Stimulated activated CD4-positive, alpha-beta T cell treated with anti-CD3 and anti-CD28 coated beads, Interleukin-4, amount 100 ng/mL, for 24 hours (primary cell): ENCODE results near the gene HTT-AS.
A peak's percentile ranks its signal among the peaks of the same experiment; 100 is the strongest.
"Not testable (repeated sequence)": the region's sequence is repeated elsewhere in the genome, so short reads cannot be mapped to it uniquely, and the experiment has no call there.

Experiments used
- DNase-seq: peaks from one replicate; pipeline ENCODE4 v3.0.0-alpha.2; 2020

Gene HTT-AS

DNA sequence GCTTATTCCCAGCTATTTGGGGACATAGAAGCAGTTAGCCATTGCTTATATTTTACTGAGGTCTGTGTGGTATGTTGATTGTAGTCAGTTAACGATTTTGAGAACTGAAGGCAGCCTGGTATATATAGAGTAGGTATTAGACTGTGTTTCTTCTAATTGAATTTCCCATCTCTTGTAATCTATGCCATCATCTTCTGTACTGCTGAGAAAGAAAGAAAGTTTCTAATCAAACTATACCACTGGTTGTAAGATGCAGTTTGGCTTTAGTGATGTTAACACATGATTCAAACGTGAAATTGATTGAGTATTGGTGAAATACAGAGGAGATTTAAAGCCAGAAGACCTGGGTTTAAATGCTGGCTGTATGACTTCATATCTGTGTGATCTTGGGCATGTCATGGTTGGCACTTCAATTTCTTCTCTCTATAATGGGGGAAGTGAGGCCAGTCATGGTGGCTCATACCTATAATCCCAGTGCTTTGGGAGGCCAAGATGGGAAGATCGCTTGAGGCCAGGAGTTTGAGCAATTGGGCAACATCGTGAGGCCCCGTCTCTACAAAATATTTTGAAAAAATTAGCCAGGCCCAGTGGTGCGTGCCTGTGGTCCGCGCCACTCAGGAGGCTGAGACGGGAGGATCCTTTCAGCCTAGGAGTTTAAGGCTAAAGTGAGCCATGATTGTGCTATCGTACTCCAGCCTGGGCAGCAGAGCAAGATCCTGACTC, 11.8 kb upstream of the HTT-AS start:
- DNase-seq = no peak

DNA sequence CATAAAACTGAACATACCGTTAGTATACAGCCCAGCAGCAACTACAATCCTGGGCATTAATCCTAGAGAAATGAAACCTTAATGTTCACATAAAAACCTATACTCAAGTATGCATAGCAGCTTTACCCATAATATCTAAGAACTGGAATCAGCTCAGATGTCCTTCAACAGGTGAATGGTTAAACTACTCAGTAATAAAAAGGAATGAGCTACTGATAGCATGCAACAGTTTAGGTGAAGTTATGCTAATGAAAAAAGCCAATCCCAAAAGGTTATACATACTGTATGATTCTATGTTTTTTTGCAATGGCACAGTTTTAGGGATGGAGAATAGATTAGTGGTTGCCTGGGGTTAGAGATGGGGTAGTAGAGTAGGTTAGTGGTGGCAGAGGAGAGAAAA, 9.4 kb upstream of the HTT-AS start:
- no peak for DNase-seq

DNA sequence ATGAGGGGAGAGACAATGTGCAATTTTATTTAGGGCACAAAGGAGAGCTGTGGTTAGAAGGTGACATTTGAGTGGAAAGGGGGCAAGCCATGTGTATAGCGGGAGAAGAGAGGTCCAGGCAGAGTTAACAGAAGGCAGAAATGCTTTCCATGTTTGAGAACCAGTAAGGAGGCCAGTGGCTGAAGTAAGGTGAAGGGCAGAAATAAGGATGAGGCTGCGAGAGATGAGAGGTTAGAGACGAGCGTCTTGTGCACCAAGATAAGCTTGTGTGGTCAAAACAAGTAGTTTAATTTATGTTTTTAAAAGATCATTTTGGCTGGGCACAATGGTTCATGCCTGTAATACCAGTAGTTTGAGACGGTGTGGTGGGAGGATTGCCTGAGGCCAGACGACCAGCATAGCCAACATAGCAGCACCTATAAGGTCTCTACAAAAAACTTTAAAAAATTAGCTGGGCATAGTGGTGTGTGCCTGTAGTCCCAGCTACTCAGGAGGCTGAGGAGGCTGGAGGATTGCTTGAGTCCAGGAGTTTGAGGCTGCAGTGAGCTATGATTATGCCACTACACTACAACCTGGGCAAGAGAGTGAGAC, 8.7 kb upstream of the HTT-AS start:
- no peak for DNase-seq

DNA sequence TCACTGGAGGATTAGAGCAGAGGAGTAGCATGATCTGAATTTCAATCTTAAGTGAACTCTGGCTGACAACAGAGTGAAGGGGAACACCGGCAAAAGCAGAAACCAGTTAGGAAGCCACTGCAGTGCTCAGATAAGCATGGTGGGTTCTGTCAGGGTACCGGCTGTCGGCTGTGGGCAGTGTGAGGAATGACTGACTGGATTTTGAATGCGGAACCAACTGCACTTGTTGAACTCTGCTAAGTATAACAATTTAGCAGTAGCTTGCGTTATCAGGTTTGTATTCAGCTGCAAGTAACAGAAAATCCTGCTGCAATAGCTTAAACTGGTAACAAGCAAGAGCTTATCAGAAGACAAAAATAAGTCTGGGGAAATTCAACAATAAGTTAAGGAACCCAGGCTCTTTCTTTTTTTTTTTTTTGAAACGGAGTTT, 5.4 kb upstream of the HTT-AS start:
- no peak for DNase-seq

DNA sequence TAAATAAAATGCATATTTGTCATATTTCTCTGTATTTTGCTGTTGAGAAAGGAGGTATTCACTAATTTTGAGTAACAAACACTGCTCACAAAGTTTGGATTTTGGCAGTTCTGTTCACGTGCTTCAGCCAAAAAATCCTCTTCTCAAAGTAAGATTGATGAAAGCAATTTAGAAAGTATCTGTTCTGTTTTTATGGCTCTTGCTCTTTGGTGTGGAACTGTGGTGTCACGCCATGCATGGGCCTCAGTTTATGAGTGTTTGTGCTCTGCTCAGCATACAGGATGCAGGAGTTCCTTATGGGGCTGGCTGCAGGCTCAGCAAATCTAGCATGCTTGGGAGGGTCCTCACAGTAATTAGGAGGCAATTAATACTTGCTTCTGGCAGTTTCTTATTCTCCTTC, 3.5 kb upstream of the HTT-AS start:
- DNase-seq = peak; percentile 9

DNA sequence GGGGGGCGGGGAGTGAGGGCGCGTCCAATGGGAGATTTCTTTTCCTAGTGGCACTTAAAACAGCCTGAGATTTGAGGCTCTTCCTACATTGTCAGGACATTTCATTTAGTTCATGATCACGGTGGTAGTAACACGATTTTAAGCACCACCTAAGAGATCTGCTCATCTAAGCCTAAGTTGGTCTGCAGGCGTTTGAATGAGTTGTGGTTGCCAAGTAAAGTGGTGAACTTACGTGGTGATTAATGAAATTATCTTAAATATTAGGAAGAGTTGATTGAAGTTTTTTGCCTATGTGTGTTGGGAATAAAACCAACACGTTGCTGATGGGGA, 1.3 kb upstream of the HTT-AS start:
- DNase-seq = no peak

DNA sequence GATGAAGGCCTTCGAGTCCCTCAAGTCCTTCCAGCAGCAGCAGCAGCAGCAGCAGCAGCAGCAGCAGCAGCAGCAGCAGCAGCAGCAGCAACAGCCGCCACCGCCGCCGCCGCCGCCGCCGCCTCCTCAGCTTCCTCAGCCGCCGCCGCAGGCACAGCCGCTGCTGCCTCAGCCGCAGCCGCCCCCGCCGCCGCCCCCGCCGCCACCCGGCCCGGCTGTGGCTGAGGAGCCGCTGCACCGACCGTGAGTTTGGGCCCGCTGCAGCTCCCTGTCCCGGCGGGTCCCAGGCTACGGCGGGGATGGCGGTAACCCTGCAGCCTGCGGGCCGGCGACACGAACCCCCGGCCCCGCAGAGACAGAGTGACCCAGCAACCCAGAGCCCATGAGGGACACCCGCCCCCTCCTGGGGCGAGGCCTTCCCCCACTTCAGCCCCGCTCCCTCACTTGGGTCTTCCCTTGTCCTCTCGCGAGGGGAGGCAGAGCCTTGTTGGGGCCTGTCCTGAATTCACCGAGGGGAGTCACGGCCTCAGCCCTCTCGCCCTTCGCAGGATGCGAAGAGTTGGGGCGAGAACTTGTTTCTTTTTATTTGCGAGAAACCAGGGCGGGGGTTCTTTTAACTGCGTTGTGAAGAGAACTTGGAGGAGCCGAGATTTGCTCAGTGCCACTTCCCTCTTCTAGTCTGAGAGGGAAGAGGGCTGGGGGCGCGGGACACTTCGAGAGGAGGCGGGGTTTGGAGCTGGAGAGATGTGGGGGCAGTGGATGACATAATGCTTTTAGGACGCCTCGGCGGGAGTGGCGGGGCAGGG, 711 bp upstream of the HTT-AS start:
- DNase-seq = peak; percentile 53

DNA sequence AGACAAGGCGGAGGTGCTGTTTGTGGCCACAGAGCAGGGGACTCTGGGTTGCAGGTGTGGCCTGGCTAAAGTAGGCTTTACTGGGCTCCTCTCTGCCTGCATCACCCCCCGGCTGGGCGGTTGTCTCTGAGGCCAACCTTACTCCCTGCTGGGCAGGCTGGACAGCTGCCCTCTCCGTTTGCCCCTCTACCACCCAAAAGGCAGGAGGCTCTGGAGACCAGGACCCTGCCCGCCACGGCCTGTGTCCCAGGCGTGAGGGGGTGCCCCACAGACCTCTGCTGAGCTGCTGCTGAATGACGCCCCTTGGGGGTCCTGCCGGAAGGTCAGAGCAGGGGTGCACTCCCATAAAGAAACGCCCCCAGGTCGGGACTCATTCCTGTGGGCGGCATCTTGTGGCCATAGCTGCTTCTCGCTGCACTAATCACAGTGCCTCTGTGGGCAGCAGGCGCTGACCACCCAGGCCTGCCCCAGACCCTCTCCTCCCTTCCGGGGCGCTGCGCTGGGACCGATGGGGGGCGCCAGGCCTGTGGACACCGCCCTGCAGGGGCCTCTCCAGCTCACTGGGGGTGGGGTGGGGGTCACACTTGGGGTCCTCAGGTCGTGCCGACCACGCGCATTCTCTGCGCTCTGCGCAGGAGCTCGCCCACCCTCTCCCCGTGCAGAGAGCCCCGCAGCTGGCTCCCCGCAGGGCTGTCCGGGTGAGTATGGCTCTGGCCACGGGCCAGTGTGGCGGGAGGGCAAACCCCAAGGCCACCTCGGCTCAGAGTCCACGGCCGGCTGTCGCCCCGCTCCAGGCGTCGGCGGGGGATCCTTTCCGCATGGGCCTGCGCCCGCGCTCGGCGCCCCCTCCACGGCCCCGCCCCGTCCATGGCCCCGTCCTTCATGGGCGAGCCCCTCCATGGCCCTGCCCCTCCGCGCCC, 920 bp downstream of the HTT-AS start:
- no peak for DNase-seq

DNA sequence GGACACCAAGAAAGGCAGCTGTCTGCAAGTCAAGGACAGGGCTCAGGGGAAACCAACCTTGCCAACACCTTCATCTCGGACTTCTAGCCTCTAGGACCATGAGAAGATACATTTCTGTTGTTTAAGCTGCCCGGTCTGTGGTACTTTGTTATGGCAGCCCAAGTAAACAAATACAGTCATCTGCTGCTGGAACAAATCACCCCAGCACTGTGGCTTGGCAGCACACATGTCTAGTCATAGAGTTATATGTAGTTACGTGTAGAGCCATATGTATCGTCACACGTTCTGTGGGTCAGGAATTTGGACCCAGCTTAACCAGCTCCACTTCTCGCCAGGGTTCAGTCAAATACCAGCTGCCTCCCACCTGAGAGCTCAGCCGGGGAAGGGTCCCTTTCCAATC, 2.5 kb downstream of the HTT-AS start:
- DNase-seq = no peak

DNA sequence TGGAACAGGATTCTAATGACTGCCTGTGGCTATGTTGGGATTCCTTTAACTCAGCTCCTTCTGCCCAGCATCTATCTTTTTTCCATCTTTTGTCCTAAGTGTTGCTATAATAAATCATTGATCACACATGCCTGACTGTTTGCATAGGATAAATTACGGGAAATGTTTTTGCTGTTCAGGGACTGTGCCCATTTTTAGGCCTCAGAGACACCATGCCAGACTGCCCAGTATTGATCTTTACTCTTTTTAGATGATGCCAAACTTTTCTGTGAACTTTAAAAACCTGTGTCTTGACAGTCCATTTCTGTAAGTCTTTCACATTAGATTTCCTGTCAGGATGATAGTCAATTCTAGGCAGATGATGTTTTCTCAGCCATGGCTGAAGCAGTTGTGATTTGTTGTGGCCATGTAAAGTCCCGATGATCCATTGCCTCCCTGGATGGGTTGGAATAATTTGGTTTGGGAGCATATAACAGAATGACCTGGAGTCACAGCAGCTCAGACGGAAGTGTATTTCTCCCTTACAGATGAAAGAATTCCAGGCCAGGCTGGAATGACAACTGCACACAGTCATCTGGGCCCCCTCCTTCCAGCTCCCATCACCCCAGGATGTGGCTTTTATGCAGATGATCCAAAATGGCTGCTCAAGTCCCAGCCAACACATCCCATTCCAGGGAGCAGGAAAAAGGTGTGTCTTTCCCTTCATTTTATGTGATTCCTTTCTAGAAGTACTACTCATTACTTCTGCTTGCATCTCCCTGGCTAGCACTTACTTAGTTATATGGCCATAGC, 3.4 kb downstream of the HTT-AS start:
- DNase-seq = no peak

DNA sequence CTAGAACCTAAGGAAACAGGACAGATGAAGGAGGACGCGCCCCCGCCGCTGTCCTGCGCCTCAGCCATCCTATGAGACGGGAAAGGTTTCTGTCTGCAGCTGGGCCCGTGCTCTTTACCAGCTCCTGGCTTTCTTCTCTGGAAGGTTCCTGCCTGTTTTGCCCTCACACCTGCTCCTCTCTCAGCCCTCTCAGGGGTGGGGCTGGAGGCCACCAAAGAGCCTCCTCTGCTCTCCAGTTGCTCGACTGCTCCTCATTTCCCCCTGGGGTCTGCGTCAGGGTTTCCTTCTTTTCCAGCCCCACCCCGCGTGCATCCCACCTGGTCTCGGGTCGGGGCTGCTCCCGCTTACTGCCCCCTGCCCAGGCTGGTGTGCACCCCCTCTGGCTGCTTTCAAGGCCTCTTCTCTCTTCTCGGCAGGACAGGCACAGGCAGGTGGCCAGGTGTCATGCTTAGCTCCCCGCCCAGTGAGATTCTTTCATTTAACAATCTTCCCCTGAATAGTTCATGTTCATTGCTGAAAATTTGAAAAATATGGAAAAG, 4.6 kb downstream of the HTT-AS start:
- DNase-seq = no peak

DNA sequence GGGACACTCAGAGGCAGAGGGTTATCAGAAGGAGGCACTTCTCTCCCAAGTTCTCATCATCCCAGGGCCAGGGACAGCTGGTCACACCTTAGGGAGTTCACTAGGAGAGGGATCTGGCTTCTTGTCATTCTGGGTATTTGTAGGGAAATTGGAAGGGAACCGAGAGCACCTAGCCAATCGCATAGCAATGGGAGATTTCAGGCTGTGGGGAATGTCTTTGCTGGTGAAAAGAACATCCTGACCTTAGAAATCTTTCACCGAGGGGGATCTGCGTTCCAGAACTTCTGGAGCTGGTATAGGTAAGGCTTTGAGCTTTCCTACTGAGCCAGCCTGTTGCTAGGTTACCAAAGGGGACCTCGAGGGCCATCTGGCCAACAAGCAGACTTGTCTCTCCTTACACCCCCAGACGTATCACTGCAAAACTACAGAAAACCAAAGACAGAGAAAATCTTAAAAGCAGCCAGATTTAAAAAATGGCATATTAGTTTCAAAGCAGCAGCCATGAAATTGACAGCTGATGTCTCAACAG, 6.8 kb downstream of the HTT-AS start:
- no peak for DNase-seq

DNA sequence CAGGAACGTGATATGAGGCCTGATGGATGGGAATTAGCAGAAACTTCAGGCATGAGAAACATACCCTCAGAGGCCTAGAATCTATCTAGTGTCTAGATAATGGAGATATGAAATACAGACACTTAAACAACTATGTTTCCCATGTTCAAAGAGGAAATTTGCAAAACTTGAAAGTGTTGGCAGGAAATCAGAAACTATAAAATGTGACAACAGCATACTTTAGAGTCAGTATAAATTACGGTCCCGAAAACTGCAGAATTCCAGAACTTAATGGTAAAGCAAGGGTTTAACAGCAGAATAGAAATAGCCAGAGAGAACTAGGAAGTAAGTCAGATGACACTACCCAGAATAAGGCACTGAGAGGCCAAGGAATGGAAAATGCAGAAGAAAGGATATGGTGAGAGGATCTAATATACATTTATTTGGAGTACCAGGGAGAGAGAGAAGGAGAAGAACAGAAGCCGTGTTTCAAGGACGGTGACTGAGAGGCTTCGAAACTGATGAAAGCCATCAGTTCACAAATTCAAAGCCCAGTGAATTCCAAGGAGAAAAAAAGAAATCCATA, 7.4 kb downstream of the HTT-AS start:
- no peak for DNase-seq

DNA sequence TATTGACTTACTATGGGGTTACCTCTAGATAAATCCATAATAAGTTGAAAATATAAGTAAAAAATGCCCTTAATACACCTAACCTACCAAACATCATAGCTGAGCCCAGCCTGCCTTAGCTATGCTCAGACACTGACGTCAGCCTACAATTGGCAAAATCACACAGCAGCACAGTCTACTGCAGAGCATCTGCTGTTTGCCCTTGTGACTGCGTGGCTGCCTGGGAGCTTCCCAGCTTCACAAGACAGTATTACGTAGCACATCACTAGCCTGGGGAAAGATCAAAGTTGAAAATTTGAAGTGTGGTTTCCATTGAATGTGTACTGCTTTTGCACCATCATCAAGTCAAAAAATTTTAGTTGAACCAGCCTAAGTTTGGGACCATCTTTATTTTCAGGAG, 8.8 kb downstream of the HTT-AS start:
- DNase-seq = no peak

DNA sequence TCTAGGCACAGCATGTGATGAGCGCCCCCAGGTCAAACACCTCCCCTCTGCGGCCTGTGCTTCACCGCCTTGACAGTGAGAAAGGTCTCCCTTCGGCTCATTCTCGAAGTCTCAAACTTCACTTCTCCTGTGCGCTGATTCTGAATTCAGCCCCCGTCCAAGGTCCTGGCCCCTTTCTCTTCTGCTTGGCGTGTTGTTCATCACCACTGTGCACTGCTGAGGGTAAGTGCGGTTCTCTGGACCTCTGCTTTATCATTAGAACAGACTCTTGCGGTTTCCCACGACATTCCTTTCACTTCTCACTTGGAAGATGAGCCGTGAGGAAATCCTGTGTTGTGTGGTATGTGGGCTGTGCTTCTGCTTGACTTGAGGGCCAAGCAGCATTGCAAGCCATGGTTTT, 11.9 kb downstream of the HTT-AS start:
- DNase-seq = no peak

DNA sequence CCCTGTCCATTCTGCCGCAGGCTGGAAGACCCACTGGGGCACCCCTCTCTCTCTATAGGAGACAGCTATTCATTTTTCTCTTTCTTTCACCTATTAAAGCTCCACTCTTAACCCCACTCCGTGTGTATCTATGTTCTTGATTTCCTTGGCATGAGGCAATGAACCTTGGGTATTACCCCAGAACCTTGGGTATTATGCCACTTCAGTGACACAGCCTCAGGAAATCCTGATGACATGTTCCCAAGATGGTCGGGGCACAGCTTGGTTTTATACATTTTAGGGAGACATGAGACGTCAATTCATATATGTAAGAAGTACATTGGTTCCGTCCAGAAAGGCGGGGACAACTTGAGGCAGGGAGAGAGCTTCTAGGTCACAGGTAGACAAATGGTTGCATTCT, 13.4 kb downstream of the HTT-AS start:
- no peak for DNase-seq

DNA sequence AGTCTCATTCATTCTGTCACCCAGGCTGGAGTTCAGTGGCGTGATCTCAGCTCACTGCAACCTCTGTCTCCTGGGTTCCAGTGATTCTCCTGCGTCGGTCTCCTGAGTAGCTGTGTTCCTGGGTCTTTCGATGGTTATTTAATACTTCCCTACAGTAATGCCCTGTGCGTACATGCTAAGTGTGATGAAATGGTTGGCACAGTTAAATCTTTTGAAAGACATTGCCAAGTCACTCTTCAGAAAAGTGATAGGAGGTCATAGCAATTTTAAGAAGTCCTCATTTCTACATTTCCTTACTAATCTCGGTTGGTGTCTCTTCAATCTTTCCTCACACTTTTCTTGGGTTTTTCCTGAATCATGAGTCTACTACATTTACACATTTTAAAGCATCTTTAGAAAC, 14.4 kb downstream of the HTT-AS start:
- no peak for DNase-seq

DNA sequence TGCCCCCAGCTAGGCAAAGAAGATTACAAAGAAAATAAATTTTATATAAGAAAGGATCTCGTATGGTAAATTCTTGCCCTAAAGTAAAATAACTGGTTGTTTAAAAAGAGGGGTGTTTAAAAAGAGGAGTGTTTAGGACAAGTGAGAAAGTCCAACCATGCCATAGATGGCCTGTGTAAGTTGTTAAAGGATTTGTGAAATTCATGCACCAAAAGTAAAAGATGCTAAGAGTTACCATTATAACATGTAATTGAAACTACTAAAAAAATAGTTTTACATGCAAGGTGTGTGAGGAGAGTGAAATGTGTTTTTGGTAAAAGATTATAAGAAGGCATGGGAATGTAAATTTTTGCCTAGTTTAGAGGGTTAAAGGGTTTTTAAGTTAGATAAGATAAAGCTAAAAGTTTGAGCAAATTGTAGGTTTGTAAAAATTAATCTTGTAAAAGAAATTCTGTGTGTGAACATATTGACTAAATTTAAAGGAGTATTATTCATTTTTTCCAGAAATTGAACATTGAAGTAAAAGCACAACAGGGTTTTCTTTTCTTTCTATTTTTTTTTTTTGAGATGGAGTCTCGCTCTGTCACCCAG, 20.1 kb downstream of the HTT-AS start:
- DNase-seq = no peak

DNA sequence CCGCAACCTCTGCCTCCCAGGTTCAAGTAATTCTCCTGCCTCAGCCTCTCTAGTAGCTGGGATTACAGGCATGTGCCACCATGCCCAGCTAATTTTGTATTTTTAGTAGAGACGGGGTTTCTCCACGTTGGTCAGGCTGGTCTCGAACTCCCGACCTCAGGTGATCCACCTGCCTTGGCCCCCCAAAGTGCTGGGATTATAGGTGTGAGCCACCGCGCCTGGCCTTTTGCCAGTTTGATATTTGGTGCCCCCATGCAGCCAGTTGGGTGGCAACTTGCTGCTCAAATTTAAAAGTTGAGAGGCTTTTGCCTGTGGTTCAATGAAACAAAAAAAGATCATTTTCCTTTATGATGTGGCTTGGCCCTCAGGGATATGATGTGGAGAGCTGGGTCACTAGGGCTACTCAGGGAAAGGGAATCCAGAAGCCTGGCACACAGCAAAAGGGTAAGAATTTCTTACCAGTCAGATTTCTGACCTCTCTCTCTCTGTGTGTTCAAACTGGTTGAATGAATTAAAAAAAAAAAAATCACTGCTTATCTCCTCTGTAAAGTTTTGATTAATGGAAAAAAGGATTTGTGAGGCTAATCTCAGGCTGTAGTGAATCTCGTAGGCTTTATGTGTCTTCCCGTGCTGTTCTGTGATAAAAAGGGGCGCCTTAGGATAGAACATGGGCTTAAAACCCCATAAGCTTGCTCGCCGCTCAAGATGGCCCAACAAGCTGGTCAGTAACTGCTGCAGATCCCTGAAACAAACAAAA, 23.0 kb downstream of the HTT-AS start:
- not testable (repeated sequence) for DNase-seq
